ENCODE measurements around the gene NEK8.
A peak's percentile ranks its signal among the peaks of the same experiment; 100 is the strongest.

The NEK8 gene

GRCh38 chr17:28715217-28715616 is 13.4 kb upstream of the NEK8 start:
- no peak overlapping the region for H3K4me2 ChIP-seq (ENCODE audit: low read length)
- no peak overlapping the region for H2AFZ ChIP-seq (ENCODE audit: low read length)

GRCh38 chr17:28716740-28717577 is 11.6 kb upstream of the NEK8 start:
- H2AFZ ChIP-seq (ENCODE audit: low read length), result no peak overlapping the region
- H3K9me2 ChIP-seq (ENCODE audit: low read depth, low read length), result no peaks in the 10 kb centered on the region
- no peak overlapping the region; the same call in 1 of the 2 replicates for H3K9ac ChIP-seq (ENCODE audit: low read length)
- no peak overlapping the region for H3K27ac ChIP-seq (ENCODE audit: low read depth, low read length, poor library complexity, severe bottlenecking)
- peak overlapping the region; percentile 74; the same call in 1 of the 2 replicates for H3K4me2 ChIP-seq (ENCODE audit: low read length)
- H3K4me3 ChIP-seq (ENCODE audit: low read depth, low read length, poor library complexity, severe bottlenecking), result peak overlapping the region; percentile 13
- H3F3A ChIP-seq (ENCODE audit: insufficient read depth, low read length), result no peaks in the 10 kb centered on the region
- no peaks in the 10 kb centered on the region for H3K9me3 ChIP-seq (ENCODE audit: low read length)
- peaks cover 20% of the 10 kb centered on the region for H3K36me3 ChIP-seq (ENCODE audit: insufficient read depth, low read length)
- no peak for TF ChIP-seq CTCF (IDR thresholded peaks at IDR 0.05; ENCODE audit: low read length)
- H4K20me1 ChIP-seq (ENCODE audit: insufficient read depth, low read length), result no peaks in the 10 kb centered on the region
- H3K4me1 ChIP-seq (ENCODE audit: insufficient read depth, low read length, severe bottlenecking), result peaks cover 36% of the 10 kb centered on the region
- H3K79me2 ChIP-seq (ENCODE audit: insufficient read depth, low read length), result peaks cover 18% of the 10 kb centered on the region
- H3K27me3 ChIP-seq (ENCODE audit: insufficient read depth, low read length), result no peaks in the 10 kb centered on the region

More at GRCh38 chr17:28715217-28715616, 13.4 kb upstream of the NEK8 start:
- H3K79me2 ChIP-seq (ENCODE audit: insufficient read depth, low read length), result peaks cover 4% of the 10 kb centered on the region
- no peaks in the 10 kb centered on the region for H4K20me1 ChIP-seq (ENCODE audit: insufficient read depth, low read length)
- TF ChIP-seq CTCF (IDR thresholded peaks at IDR 0.05; ENCODE audit: low read length), result no peak
- no peak for TF ChIP-seq EZH2 (IDR thresholded peaks at IDR 0.05; ENCODE audit: borderline replicate concordance, low read length)
- H3K4me3 ChIP-seq (ENCODE audit: low read depth, low read length, poor library complexity, severe bottlenecking), result no peak overlapping the region
- no peak overlapping the region for H3K9ac ChIP-seq (ENCODE audit: low read length)
- H3K27ac ChIP-seq (ENCODE audit: low read depth, low read length, poor library complexity, severe bottlenecking), result no peak overlapping the region
- H3F3A ChIP-seq (ENCODE audit: insufficient read depth, low read length), result no peaks in the 10 kb centered on the region
- no peaks in the 10 kb centered on the region for H3K9me2 ChIP-seq (ENCODE audit: low read depth, low read length)
- H3K27me3 ChIP-seq (ENCODE audit: insufficient read depth, low read length), result no peaks in the 10 kb centered on the region
- H3K4me1 ChIP-seq (ENCODE audit: insufficient read depth, low read length, severe bottlenecking), result peaks cover 40% of the 10 kb centered on the region
- H3K9me3 ChIP-seq (ENCODE audit: low read length), result no peaks in the 10 kb centered on the region
- peaks cover 3% of the 10 kb centered on the region for H3K36me3 ChIP-seq (ENCODE audit: insufficient read depth, low read length)

GRCh38 chr17:28717578-28718332 is 10.8 kb upstream of the NEK8 start, which contains the start of gene RAB34:
TSS of gene RAB34 (minus strand) at chr17:28717868. CDS start at chr17:28717266, 602 bp downstream.
- no peak within 1 kb of the TSS; the same call in 1 of the 2 replicates for H3K9ac ChIP-seq (ENCODE audit: low read length)
- H4K20me1 ChIP-seq (ENCODE audit: insufficient read depth, low read length), result no peaks in the 10 kb centered on the region
- no peaks in the 10 kb centered on the region for H3K27me3 ChIP-seq (ENCODE audit: insufficient read depth, low read length)
- no peak within 1 kb of the TSS for H2AFZ ChIP-seq (ENCODE audit: low read length)
- H3K27ac ChIP-seq (ENCODE audit: low read depth, low read length, poor library complexity, severe bottlenecking), result no peak within 1 kb of the TSS
- peaks cover 28% of the 10 kb centered on the region for H3K36me3 ChIP-seq (ENCODE audit: insufficient read depth, low read length)
- H3K79me2 ChIP-seq (ENCODE audit: insufficient read depth, low read length), result peaks cover 18% of the 10 kb centered on the region
- no peak for TF ChIP-seq EZH2 (IDR thresholded peaks at IDR 0.05; ENCODE audit: borderline replicate concordance, low read length)
- TF ChIP-seq CTCF (IDR thresholded peaks at IDR 0.05; ENCODE audit: low read length), result no peak; the same call in 1 of the 2 replicates
- H3F3A ChIP-seq (ENCODE audit: insufficient read depth, low read length), result 0 out of 2 replicates have a peak, but pooled peaks cover 4% of the 10 kb centered on the region
- no peaks in the 10 kb centered on the region for H3K9me3 ChIP-seq (ENCODE audit: low read length)
- peak within 1 kb of the TSS; percentile 74; the same call in 1 of the 2 replicates for H3K4me2 ChIP-seq (ENCODE audit: low read length)
- no peaks in the 10 kb centered on the region for H3K9me2 ChIP-seq (ENCODE audit: low read depth, low read length)
- H3K4me3 ChIP-seq (ENCODE audit: low read depth, low read length, poor library complexity, severe bottlenecking), result peak within 1 kb of the TSS; percentile 13
- peaks cover 38% of the 10 kb centered on the region for H3K4me1 ChIP-seq (ENCODE audit: insufficient read depth, low read length, severe bottlenecking)

Measured in OCI-LY1 (cell line).